Astrocyte of the cerebellum (primary cell): ENCODE measurements around the gene ACSL6.

ENCODE experiments used
- DNase-seq: peaks from one replicate; pipeline ENCODE4 v3.0.0-alpha.2; 2011; ENCODE audit warnings: low read depth
- H3K4me3 ChIP-seq: 2 replicates; pipeline ENCODE4 v1.5.1; 2011; ENCODE audit warnings: mild to moderate bottlenecking, low read depth, low read length, moderate library complexity
- in situ Hi-C: cut with HindIII; loops from 2 replicates; pipeline ENCODE4 v1.10.0; 2017; ENCODE audit warnings: low sequenced_read_pairs
- TF ChIP-seq, protein P1 (sequence below): IDR thresholded peaks from 2 replicates; pipeline ENCODE4 v1.5.1; 2012; ENCODE audit warnings: low read length, low read depth, moderate library complexity, mild to moderate bottlenecking; ENCODE audit errors: missing control alignments

ACSL6 gene

DNA sequence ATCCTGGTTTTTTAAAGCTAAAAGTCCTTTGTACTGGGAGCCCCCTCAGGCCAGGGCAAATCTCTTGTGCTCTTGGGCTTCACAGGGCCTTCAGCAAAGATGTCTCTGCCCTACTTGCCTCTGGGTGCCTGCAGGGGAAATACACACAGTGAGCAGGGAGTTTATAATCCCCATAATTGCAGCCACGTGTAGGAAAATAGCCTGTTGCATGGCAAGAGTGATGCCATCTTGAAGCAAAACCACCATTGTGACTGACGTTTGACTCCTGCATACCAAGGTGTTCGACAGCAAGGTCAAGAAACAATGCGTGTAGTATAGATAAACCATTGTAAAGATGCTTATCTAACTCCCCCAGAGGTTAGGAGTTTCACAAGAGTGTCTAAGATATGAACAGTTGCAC, 37.6 kb upstream of the ACSL6 start:
- TF ChIP-seq, protein P1, sequence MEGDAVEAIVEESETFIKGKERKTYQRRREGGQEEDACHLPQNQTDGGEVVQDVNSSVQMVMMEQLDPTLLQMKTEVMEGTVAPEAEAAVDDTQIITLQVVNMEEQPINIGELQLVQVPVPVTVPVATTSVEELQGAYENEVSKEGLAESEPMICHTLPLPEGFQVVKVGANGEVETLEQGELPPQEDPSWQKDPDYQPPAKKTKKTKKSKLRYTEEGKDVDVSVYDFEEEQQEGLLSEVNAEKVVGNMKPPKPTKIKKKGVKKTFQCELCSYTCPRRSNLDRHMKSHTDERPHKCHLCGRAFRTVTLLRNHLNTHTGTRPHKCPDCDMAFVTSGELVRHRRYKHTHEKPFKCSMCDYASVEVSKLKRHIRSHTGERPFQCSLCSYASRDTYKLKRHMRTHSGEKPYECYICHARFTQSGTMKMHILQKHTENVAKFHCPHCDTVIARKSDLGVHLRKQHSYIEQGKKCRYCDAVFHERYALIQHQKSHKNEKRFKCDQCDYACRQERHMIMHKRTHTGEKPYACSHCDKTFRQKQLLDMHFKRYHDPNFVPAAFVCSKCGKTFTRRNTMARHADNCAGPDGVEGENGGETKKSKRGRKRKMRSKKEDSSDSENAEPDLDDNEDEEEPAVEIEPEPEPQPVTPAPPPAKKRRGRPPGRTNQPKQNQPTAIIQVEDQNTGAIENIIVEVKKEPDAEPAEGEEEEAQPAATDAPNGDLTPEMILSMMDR, result no peak
- no peak for DNase-seq
- in situ Hi-C loops, result no loop called here
- H3K4me3 ChIP-seq, result no peak overlapping the region

DNA sequence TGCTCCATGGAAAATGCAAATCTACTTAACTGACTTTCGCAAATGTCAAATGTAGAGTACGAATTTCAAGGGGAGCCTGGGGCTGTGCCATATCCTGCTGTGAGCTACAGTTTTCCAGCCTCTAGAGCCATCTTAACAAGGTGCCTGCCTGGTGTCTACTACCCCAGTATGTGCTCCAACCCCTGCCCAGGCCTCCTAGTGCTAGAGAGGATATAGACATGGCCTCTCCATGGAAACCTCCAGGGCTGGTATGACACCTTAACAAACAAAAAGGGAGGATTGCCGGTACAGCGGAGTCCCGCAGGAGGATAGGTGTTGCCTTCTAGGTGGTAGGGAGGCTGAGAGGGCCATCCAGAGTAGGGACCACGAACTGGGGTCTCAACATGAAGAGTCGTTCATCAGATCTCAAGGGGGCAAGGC, 35.4 kb upstream of the ACSL6 start:
- no peak for DNase-seq
- in situ Hi-C loops, result no loop called here
- TF ChIP-seq, protein P1, result no peak
- no peak overlapping the region for H3K4me3 ChIP-seq

DNA sequence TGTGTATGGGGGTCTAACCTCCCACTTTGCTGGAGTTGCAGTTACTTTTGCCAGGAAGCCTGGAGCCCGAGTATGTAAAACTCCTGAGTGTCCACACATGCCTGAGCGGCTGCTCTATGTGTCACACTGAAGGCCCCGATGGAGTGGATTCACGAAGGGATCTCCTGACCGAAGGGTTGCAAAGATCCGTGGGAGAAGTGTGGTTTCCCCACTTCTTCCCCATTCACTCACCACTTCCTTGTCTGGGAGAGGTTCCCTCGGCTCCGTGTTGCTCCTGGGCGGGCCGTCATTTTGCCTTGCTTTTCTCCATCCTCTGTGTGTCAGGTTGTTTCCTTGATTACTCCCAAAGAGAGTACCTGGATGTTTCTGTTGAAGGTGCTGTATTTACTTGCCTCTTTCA, 32.7 kb upstream of the ACSL6 start:
- TF ChIP-seq, protein P1, result no peak
- in situ Hi-C loops, result no loop called here
- no peak for DNase-seq
- no peak overlapping the region for H3K4me3 ChIP-seq

DNA sequence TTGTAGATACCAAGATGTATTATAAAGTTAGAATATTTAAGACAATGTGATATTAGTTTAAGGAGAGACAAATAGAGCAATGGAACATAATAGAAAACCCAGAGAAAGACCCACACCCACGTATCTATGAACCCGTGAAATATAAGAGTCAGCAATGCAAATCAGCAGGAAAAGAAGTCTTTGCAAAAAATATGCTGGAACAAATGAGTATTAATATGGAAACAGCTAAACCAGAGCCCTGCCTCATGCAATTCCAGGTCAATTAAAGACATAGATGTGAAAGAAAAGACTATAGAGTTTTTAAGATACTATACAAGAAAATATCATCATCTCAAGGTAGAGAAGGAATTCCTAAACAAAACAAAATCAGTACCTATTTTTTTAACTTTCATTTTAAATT, 25.9 kb upstream of the ACSL6 start:
- H3K4me3 ChIP-seq, result no peak overlapping the region
- TF ChIP-seq, protein P1, result no peak
- DNase-seq, result no peak
- in situ Hi-C loops, result no loop called here

DNA sequence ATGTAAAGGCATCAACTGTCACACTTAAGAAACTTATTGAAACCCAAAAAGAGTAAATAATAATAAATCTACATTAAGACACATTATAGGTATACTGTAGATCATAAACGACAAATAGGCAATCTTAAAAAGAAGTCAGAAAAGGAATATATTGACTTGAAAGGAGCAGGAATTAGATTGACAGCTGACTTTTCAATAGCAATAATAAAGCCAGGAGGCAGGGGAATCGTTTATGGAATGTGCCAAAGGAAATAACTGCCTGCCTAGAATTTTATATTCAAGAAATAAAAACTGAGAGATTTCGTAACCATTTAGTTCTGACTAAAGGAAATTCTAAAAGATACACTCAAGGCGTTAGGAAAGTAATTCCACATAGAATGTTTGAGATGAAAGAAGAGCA, 21.7 kb upstream of the ACSL6 start:
- TF ChIP-seq, protein P1, result no peak
- in situ Hi-C loops, result no loop called here
- H3K4me3 ChIP-seq, result no peak overlapping the region
- no peak for DNase-seq

DNA sequence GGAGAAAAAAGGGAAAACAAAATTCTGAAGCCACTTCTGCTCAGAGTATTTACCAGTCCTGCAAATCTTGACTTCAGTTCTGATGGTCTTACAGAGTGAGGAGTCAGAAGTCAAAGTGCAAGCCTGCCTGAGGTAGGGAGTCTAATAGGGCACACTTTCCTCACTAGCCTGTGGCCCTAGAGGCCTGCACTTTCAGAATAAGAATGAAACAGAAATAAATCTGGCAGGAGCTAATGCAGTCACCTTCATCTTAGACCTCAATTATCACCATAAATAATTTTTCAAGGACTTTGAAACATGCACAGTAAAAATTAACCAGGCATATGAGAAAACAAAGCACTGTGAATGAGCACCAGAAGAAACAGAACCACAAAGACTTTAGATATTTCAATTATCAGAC, 20.7 kb upstream of the ACSL6 start:
- no peak for DNase-seq
- TF ChIP-seq, protein P1, result no peak
- in situ Hi-C loops, result no loop called here
- H3K4me3 ChIP-seq, result no peak overlapping the region

DNA sequence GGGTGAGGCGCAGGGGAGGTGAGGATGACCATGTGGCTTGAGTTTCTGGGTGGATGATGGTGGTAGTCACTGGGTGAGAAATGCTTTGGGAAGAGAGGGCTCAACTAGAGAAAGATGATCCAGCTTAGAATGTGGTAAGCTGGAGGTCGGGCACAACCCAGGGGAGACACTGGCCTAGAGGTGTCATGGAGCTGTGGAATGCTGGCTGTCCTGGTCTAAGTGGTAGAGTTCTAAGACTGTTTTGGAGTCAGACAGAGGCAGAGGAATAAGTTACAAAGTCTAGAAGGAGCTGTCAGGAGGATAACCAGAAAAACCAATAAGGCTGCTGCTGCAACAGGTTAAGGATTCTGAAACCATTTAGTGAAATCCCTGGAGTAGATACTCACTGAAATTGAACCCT, 19.2 kb upstream of the ACSL6 start:
- in situ Hi-C loops, result no loop called here
- no peak overlapping the region for H3K4me3 ChIP-seq
- no peak for DNase-seq
- TF ChIP-seq, protein P1, result no peak
